GM12873 (cell line): ENCODE measurements around the gene CLINT1.

Experiments
- CTCF ChIP-seq: IDR thresholded peaks from 2 replicates; pipeline ENCODE4 v1.5.1; 2012; ENCODE audit warnings: low read depth, mild to moderate bottlenecking, moderate library complexity, low read length, control low read depth; ENCODE audit not compliant: insufficient read depth; ENCODE audit errors: missing control alignments

Gene CLINT1

GRCh38 chr5:157750320-157750719 lies 108.6 kb downstream of the CLINT1 start:
- TF ChIP-seq CTCF, result no peak

GRCh38 chr5:157749462-157749799 lies 109.5 kb downstream of the CLINT1 start:
- no peak for TF ChIP-seq CTCF

- no peak for TF ChIP-seq CTCF
Measured at GRCh38 chr5:157748760-157749461, 110.0 kb downstream of the CLINT1 start.

- no peak for TF ChIP-seq CTCF
Measured at GRCh38 chr5:157747766-157748700, 110.9 kb downstream of the CLINT1 start.

- TF ChIP-seq CTCF, result no peak
Measured at GRCh38 chr5:157747173-157747740, 111.7 kb downstream of the CLINT1 start.

- TF ChIP-seq CTCF, result no peak
Measured at GRCh38 chr5:157745041-157745456, 113.9 kb downstream of the CLINT1 start.

GRCh38 chr5:157744051-157745011 lies 114.6 kb downstream of the CLINT1 start:
- TF ChIP-seq CTCF, result no peak
